ENCODE data around the gene ZNF678.

ZNF678 gene

GRCh38 chr1:227563324-227564201, at the start of gene ZNF678:
Gene ZNF678 (plus strand): TSS chr1:227563556. CDS start chr1:227650992, 87,436 bp downstream.
- FAIRE-seq = peak; percentile 86

- FAIRE-seq = no peak
These were observed 44.5 kb upstream of the ZNF678 start for GRCh38 chr1:227518876-227519275.

GRCh38 chr1:227521782-227522181, 41.6 kb upstream of the ZNF678 start:
- no peak for FAIRE-seq

- FAIRE-seq = no peak
These were observed 36.8 kb upstream of the ZNF678 start for GRCh38 chr1:227526524-227526923.

GRCh38 chr1:227532019-227532619, 31.2 kb upstream of the ZNF678 start:
- FAIRE-seq = no peak

GRCh38 chr1:227540170-227541098, 22.9 kb upstream of the ZNF678 start:
- no peak for FAIRE-seq

- no peak for FAIRE-seq
These were observed 22.2 kb upstream of the ZNF678 start for GRCh38 chr1:227541129-227541528.

GRCh38 chr1:227541796-227542152, 21.6 kb upstream of the ZNF678 start:
- FAIRE-seq = no peak

GRCh38 chr1:227542153-227543120, 20.9 kb upstream of the ZNF678 start:
- FAIRE-seq = no peak

GRCh38 chr1:227543283-227544066, 19.9 kb upstream of the ZNF678 start:
- no peak for FAIRE-seq

- FAIRE-seq = no peak
These were observed 19.0 kb upstream of the ZNF678 start for GRCh38 chr1:227544067-227545050.

GRCh38 chr1:227545361-227545760, 18.0 kb upstream of the ZNF678 start:
- FAIRE-seq = no peak

- FAIRE-seq = no peak
These were observed 17.3 kb upstream of the ZNF678 start for GRCh38 chr1:227546059-227546458.

GRCh38 chr1:227546598-227547309, 16.6 kb upstream of the ZNF678 start:
- FAIRE-seq = no peak

GRCh38 chr1:227547310-227548118, 15.8 kb upstream of the ZNF678 start:
- no peak for FAIRE-seq

GRCh38 chr1:227548119-227548397, 15.3 kb upstream of the ZNF678 start:
- FAIRE-seq = no peak

- FAIRE-seq = no peak
These were observed 14.9 kb upstream of the ZNF678 start for GRCh38 chr1:227548448-227548847.

GRCh38 chr1:227549892-227550291, 13.5 kb upstream of the ZNF678 start:
- FAIRE-seq = no peak

Data from endometrium (tissue), 2 donors.